A673 (cell line): Measurements from ENCODE around the gene TARM1. TPM values are rescaled to one million over a fixed set of nuclear protein-coding genes. Genes with fewer than 3 reads are reported as not detected.

ENCODE experiments used
- BruUV-seq: library from RNA; stranded (reverse); fragments of 400-500 nt; replicated peaks from 2 replicates; lab custom pipeline; 2021; lab: Mats Ljungman, UMichigan
- CTCF ChIA-PET: fragments of 300-600 bp; sonication (Branson Sonifier 250); formaldehyde crosslinking; loops from one replicate; lab custom pipeline; 2022; ENCODE audit warnings: antibody characterized with exemption; lab: Charles Lee
- POLR2A ChIA-PET: fragments of 300-600 bp; sonication (Branson Sonifier 250); formaldehyde crosslinking; loops from one replicate; lab custom pipeline; 2022; ENCODE audit warnings: antibody characterized with exemption; ENCODE audit not compliant: low non-redundant PET; lab: Charles Lee
- DNase-seq: peaks from one replicate; pipeline ENCODE4 v3.0.0-alpha.2; 2015; ENCODE audit warnings: low spot score
- H3K27ac ChIP-seq: fragments of 200-600 bp; sonication (generic); 2 replicates; pipeline ENCODE4 v1.5.1; 2016; ENCODE audit warnings: mixed run types, low read depth, mild to moderate bottlenecking, mixed read lengths, antibody characterized with exemption, low read length; ENCODE audit not compliant: poor library complexity, severe bottlenecking
- H3K27me3 ChIP-seq: fragments of 200-600 bp; sonication (generic); replicated peaks from 2 replicates; pipeline ENCODE4 v1.6.1; 2017; ENCODE audit warnings: mixed run types, low read depth, mild to moderate bottlenecking, mixed read lengths, antibody characterized with exemption, low read length; ENCODE audit not compliant: insufficient read depth, poor library complexity
- H3K36me3 ChIP-seq: fragments of 200-600 bp; sonication (generic); 2 replicates; pipeline ENCODE4 v1.6.1; 2016; ENCODE audit warnings: mixed run types, mild to moderate bottlenecking, mixed read lengths, antibody characterized with exemption, low read length; ENCODE audit not compliant: insufficient read depth, poor library complexity, severe bottlenecking
- H3K4me1 ChIP-seq: fragments of 200-600 bp; sonication (generic); 2 replicates; pipeline ENCODE4 v1.6.1; 2017; ENCODE audit warnings: mixed run types, mild to moderate bottlenecking, mixed read lengths, antibody characterized with exemption, low read length; ENCODE audit not compliant: insufficient read depth, poor library complexity, severe bottlenecking
- H3K4me3 ChIP-seq: fragments of 200-600 bp; sonication (generic); 2 replicates; pipeline ENCODE4 v1.5.1; 2016; ENCODE audit warnings: low read depth, mixed run types, mild to moderate bottlenecking, mixed read lengths, low read length; ENCODE audit not compliant: poor library complexity, severe bottlenecking
- H3K9me3 ChIP-seq: fragments of 200-600 bp; sonication (generic); 2 replicates; pipeline ENCODE4 v1.6.1; 2016; ENCODE audit warnings: mixed run types, low read depth, mild to moderate bottlenecking, mixed read lengths, antibody characterized with exemption, low read length; ENCODE audit not compliant: poor library complexity, severe bottlenecking
- CTCF ChIP-seq: fragments of 300-800, 200-600 bp; sonication (generic); conservative IDR thresholded peaks from 2 replicates; pipeline ENCODE4 v1.5.1; 2017; ENCODE audit warnings: low read depth, mild to moderate bottlenecking, antibody characterized with exemption, low read length, moderate library complexity, mixed read lengths
- EZH2 ChIP-seq: fragments of 200-600 bp; sonication (generic); IDR thresholded peaks from 2 replicates; pipeline ENCODE4 v1.6.1; 2017; ENCODE audit warnings: borderline replicate concordance, low read depth, mild to moderate bottlenecking, mixed read lengths, antibody characterized with exemption, low read length; ENCODE audit not compliant: poor library complexity, severe bottlenecking
- intact Hi-C: fragments of 100-400 bp; cut with micrococcal nuclease; formaldehyde crosslinking; loops from one replicate; pipeline ENCODE4 v1.10.0; 2022; ENCODE audit not compliant: unreplicated experiment
- total RNA-seq: library from RNA; stranded (reverse); gene quantifications from 2 replicates; pipeline ENCODE4 v1.2.3, GENCODE V29; 2021

The TARM1 gene
- total RNA-seq, 1 experiment from 2014 or later: not detected

GRCh38 chr19:54124393-54124792, 43.2 kb upstream of the TARM1 start:
- ChIA-PET CTCF (no interaction called here), POLR2A (no interaction called here)
- Histone ChIP-seq H3K36me3 (peaks cover 59% of the 10 kb centered on the region), H3K4me1 (no peaks in the 10 kb centered on the region), H3K27ac (no peak overlapping the region), H3K27me3 (no peaks in the 10 kb centered on the region), H3K4me3 (no peak overlapping the region), H3K9me3 (no peaks in the 10 kb centered on the region)
- DNase-seq: no peak
- no TSS peak for BruUV-seq
- intact Hi-C loops: no loop called here
- TF ChIP-seq CTCF: no peak
- TF ChIP-seq EZH2: no peak

GRCh38 chr19:54123682-54124081, 42.5 kb upstream of the TARM1 start:
- no peak overlapping the region for H3K27ac ChIP-seq
- ChIA-PET CTCF (no interaction called here), POLR2A (interaction anchor here (0.5 to 0.6 kb wide), 2 partner anchors 8 to 699 kb away, joined by 3 to 4 read pairs; partner anchors contain the start of genes PRPF31 and TFPT)
- no peaks in the 10 kb centered on the region for H3K4me1 ChIP-seq
- no peaks in the 10 kb centered on the region for H3K27me3 ChIP-seq
- no TSS peak for BruUV-seq
- H3K4me3 ChIP-seq: no peak overlapping the region
- intact Hi-C loops: no loop called here
- no peaks in the 10 kb centered on the region for H3K9me3 ChIP-seq
- DNase-seq: no peak
- H3K36me3 ChIP-seq: peaks cover 59% of the 10 kb centered on the region
- TF ChIP-seq CTCF (no peak), EZH2 (no peak)

- ChIA-PET CTCF (no interaction called here), POLR2A (no interaction called here)
- intact Hi-C loops: no loop called here
- Histone ChIP-seq H3K4me1 (peaks cover 6% of the 10 kb centered on the region), H3K27ac (no peak overlapping the region), H3K36me3 (peaks cover 55% of the 10 kb centered on the region), H3K27me3 (no peaks in the 10 kb centered on the region), H3K4me3 (no peak overlapping the region), H3K9me3 (no peaks in the 10 kb centered on the region)
- TF ChIP-seq CTCF (no peak), EZH2 (no peak)
- no TSS peak for BruUV-seq
- DNase-seq: no peak
Observed at GRCh38 chr19:54121259-54121658, 40.1 kb upstream of the TARM1 start.
